ENCODE results near the gene GLS. TPM values are rescaled to one million over a fixed set of nuclear protein-coding genes. Genes with fewer than 3 reads are reported as not detected.

Gene GLS
- total and polyA plus RNA-seq, 9 of the 15 experiments (the other 6 are each of a cell fraction or from before 2014, with no cell fraction given) = 13.7 to 77.5 (median 48.2) TPM

DNA sequence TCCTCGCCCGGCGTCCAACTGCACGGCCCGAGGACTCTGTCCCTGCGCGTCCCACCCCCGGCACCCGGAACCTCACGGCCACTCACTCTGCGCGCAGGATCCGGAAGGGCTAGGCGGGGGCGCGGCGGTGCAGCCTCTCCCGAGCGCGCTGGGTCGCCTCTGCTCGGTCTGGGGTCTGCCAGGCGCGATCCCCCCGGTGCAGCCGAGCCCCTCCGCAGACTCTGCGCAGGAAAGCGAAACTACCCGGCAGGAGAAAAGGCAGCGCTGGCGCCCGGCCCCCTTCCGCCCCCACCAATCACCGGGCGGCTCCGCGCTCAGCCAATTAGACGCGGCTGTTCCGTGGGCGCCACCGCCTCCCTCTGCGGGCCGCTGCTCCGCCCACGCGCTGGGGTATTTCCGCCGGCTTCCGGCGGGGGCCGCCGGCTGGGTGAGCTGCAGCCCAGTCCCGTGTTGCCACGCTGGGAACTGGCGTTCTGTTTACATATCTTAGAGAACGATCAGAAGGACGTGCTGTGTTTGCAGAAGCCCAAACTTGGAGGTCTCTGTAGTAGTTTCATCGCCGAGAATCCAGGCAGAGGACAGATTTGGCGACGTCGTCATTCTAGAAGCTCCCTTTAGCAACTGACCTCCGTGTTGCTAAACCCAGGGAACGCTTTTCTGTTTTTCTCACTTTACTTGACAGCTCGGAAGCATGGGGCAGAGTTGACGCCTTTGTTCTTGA is 133.5 kb downstream of the GLS start, which contains the start of gene STAT1 (continued):
- TF ChIP-seq, protein P1, sequence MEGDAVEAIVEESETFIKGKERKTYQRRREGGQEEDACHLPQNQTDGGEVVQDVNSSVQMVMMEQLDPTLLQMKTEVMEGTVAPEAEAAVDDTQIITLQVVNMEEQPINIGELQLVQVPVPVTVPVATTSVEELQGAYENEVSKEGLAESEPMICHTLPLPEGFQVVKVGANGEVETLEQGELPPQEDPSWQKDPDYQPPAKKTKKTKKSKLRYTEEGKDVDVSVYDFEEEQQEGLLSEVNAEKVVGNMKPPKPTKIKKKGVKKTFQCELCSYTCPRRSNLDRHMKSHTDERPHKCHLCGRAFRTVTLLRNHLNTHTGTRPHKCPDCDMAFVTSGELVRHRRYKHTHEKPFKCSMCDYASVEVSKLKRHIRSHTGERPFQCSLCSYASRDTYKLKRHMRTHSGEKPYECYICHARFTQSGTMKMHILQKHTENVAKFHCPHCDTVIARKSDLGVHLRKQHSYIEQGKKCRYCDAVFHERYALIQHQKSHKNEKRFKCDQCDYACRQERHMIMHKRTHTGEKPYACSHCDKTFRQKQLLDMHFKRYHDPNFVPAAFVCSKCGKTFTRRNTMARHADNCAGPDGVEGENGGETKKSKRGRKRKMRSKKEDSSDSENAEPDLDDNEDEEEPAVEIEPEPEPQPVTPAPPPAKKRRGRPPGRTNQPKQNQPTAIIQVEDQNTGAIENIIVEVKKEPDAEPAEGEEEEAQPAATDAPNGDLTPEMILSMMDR (IDR thresholded peaks at IDR 0.05 in 2 of 3, conservative IDR thresholded peaks at IDR 0.05 in 1 of 3; ENCODE audit: insufficient read depth in 2 of 3, low read depth in 1 of 3, low read length in 3 of 3) = peak in 2 of 3 experiments; percentile 8 to 31; a peak in 2 of 6 replicates
- TF ChIP-seq, protein P2, sequence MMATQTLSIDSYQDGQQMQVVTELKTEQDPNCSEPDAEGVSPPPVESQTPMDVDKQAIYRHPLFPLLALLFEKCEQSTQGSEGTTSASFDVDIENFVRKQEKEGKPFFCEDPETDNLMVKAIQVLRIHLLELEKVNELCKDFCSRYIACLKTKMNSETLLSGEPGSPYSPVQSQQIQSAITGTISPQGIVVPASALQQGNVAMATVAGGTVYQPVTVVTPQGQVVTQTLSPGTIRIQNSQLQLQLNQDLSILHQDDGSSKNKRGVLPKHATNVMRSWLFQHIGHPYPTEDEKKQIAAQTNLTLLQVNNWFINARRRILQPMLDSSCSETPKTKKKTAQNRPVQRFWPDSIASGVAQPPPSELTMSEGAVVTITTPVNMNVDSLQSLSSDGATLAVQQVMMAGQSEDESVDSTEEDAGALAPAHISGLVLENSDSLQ (IDR thresholded peaks at IDR 0.05) = no peak
- no peak for TF ChIP-seq ZNF77 (CRISPR knock-in tag; IDR thresholded peaks at IDR 0.05)
- no peak for TF ChIP-seq ZNF507 (tag; conservative IDR thresholded peaks at IDR 0.05)
- no peak for TF ChIP-seq ZFPM2 (CRISPR knock-in tag; IDR thresholded peaks at IDR 0.05)
- no peak for TF ChIP-seq LEF1 (IDR thresholded peaks at IDR 0.05)
- TF ChIP-seq, protein P3, sequence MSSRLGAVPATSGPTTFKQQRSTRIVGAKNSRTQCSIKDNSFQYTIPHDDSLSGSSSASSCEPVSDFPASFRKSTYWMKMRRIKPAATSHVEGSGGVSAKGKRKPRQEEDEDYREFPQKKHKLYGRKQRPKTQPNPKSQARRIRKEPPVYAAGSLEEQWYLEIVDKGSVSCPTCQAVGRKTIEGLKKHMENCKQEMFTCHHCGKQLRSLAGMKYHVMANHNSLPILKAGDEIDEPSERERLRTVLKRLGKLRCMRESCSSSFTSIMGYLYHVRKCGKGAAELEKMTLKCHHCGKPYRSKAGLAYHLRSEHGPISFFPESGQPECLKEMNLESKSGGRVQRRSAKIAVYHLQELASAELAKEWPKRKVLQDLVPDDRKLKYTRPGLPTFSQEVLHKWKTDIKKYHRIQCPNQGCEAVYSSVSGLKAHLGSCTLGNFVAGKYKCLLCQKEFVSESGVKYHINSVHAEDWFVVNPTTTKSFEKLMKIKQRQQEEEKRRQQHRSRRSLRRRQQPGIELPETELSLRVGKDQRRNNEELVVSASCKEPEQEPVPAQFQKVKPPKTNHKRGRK (tag; IDR thresholded peaks at IDR 0.05) = no peak
- TF ChIP-seq, protein P4, sequence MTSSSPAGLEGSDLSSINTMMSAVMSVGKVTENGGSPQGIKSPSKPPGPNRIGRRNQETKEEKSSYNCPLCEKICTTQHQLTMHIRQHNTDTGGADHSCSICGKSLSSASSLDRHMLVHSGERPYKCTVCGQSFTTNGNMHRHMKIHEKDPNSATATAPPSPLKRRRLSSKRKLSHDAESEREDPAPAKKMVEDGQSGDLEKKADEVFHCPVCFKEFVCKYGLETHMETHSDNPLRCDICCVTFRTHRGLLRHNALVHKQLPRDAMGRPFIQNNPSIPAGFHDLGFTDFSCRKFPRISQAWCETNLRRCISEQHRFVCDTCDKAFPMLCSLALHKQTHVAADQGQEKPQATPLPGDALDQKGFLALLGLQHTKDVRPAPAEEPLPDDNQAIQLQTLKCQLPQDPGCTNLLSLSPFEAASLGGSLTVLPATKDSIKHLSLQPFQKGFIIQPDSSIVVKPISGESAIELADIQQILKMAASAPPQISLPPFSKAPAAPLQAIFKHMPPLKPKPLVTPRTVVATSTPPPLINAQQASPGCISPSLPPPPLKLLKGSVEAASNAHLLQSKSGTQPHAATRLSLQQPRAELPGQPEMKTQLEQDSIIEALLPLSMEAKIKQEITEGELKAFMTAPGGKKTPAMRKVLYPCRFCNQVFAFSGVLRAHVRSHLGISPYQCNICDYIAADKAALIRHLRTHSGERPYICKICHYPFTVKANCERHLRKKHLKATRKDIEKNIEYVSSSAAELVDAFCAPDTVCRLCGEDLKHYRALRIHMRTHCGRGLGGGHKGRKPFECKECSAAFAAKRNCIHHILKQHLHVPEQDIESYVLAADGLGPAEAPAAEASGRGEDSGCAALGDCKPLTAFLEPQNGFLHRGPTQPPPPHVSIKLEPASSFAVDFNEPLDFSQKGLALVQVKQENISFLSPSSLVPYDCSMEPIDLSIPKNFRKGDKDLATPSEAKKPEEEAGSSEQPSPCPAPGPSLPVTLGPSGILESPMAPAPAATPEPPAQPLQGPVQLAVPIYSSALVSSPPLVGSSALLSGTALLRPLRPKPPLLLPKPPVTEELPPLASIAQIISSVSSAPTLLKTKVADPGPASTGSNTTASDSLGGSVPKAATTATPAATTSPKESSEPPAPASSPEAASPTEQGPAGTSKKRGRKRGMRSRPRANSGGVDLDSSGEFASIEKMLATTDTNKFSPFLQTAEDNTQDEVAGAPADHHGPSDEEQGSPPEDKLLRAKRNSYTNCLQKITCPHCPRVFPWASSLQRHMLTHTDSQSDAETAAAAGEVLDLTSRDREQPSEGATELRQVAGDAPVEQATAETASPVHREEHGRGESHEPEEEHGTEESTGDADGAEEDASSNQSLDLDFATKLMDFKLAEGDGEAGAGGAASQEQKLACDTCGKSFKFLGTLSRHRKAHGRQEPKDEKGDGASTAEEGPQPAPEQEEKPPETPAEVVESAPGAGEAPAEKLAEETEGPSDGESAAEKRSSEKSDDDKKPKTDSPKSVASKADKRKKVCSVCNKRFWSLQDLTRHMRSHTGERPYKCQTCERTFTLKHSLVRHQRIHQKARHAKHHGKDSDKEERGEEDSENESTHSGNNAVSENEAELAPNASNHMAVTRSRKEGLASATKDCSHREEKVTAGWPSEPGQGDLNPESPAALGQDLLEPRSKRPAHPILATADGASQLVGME (CRISPR knock-in tag; IDR thresholded peaks at IDR 0.05) = no peak
- TF ChIP-seq ZNF24 (IDR thresholded peaks at IDR 0.05) = no peak
- TF ChIP-seq, protein P5, sequence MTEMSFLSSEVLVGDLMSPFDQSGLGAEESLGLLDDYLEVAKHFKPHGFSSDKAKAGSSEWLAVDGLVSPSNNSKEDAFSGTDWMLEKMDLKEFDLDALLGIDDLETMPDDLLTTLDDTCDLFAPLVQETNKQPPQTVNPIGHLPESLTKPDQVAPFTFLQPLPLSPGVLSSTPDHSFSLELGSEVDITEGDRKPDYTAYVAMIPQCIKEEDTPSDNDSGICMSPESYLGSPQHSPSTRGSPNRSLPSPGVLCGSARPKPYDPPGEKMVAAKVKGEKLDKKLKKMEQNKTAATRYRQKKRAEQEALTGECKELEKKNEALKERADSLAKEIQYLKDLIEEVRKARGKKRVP (CRISPR knock-in tag; IDR thresholded peaks at IDR 0.05) = no peak
- TF ChIP-seq NCOA6 (IDR thresholded peaks at IDR 0.05) = no peak; the same call in 1 of the 2 replicates
- no peak for TF ChIP-seq NR2C2 (CRISPR knock-in tag; IDR thresholded peaks at IDR 0.05)
- peak; percentile 37; the same call in 1 of the 2 replicates for TF ChIP-seq NR2C2 (tag; IDR thresholded peaks at IDR 0.05)
- TF ChIP-seq DDX20 (tag; IDR thresholded peaks at IDR 0.05; ENCODE audit: low read depth) = no peak
- no peak for TF ChIP-seq PYGO2 (tag; IDR thresholded peaks at IDR 0.05)
- TF ChIP-seq HCFC1 (IDR thresholded peaks at IDR 0.05; ENCODE audit: low read depth, low read length) = 0 out of 2 replicates have a peak, but pooled peaks have one; percentile 37
- TF ChIP-seq XRCC5 (IDR thresholded peaks at IDR 0.05; ENCODE audit: low read depth, low read length) = peak; percentile 80; the same call in 1 of the 2 replicates
- no peak for TF ChIP-seq ZNF696 (CRISPR knock-in tag; conservative IDR thresholded peaks at IDR 0.05)

Data from K562 (cell line).